GM12801 (cell line): ENCODE measurements around the gene MYO16.

Experiments
- TF ChIP-seq, protein P1 (sequence below): IDR thresholded peaks from one replicate; pipeline ENCODE4 v1.5.1; 2011; ENCODE audit warnings: control low read depth; ENCODE audit not compliant: insufficient read length; ENCODE audit errors: extremely low read depth

MYO16 gene

GRCh38 chr13:108878732-108879131 is 249.3 kb downstream of the MYO16 start:
- TF ChIP-seq, protein P1, sequence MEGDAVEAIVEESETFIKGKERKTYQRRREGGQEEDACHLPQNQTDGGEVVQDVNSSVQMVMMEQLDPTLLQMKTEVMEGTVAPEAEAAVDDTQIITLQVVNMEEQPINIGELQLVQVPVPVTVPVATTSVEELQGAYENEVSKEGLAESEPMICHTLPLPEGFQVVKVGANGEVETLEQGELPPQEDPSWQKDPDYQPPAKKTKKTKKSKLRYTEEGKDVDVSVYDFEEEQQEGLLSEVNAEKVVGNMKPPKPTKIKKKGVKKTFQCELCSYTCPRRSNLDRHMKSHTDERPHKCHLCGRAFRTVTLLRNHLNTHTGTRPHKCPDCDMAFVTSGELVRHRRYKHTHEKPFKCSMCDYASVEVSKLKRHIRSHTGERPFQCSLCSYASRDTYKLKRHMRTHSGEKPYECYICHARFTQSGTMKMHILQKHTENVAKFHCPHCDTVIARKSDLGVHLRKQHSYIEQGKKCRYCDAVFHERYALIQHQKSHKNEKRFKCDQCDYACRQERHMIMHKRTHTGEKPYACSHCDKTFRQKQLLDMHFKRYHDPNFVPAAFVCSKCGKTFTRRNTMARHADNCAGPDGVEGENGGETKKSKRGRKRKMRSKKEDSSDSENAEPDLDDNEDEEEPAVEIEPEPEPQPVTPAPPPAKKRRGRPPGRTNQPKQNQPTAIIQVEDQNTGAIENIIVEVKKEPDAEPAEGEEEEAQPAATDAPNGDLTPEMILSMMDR = no peak

GRCh38 chr13:108889324-108889984 is 260.0 kb downstream of the MYO16 start:
- TF ChIP-seq, protein P1 = no peak

DNA sequence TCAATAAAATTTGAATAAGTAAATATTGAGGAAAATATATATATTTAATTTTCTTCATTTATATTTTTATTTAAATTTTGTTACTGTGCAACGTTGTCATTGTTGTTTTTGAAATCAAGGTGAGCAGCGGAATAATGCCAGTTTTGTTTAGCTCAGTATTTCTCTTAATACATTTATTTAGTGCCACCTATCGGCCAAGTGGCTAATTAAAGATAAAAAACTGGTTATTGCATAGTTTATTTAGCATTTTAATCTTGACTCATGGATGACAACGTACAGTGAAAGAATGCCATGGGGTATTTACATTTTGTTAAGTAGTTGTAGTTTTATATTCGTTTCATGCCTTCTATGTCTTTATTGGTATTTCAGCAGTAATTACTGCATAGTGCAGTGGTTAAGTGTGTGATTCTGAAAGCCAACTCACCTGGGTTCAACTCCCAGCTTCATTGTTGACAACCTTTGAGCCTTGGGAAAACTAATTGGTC is 265.9 kb downstream of the MYO16 start:
- TF ChIP-seq, protein P1 = no peak

DNA sequence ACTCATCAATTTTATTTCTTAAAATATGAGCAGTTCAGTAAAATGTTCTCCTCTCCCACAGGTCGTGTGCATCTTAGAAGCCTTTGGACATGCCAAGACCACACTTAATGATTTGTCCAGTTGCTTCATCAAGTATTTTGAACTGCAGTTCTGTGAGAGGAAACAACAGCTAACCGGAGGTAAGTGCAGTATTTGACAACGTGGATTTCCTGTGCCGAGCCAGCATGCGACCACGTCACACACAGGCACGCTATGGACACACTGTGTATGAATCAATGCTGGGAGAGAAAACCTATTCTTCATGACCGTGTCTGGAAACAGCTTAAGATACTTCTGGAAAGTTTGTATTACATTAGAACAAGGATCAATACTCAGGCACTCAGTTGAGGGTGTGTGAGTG is 268.5 kb downstream of the MYO16 start:
- TF ChIP-seq, protein P1 = no peak

- TF ChIP-seq, protein P1 = no peak
Measured at GRCh38 chr13:108902405-108903155, 273.2 kb downstream of the MYO16 start.

DNA sequence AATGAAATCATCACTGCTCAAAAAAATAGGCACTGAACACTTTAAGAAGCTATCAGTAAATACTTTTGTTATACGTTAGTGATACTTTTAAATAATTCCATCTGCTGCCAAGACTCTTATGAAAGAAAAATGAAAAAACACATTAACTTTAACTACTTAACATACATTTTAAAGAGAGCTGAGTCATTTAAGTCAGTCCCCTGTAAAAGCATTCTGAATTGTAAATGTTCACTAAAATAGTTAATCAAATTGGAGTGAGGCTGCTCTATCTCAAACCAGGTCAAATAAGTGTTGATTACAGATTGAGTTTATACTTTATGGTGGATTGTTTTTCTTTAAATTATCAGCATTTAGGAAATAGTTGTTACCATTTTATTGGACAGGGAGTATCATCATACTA is 274.2 kb downstream of the MYO16 start:
- TF ChIP-seq, protein P1 = no peak

- TF ChIP-seq, protein P1 = no peak
Measured at GRCh38 chr13:108911807-108912206, 282.4 kb downstream of the MYO16 start.
